GM18951 (cell line): ENCODE data around the gene SDK1.

Source experiments
- POLR2A ChIP-seq: IDR thresholded peaks from 4 replicates; pipeline ENCODE4 v1.6.1; 2011; ENCODE audit warnings: mild to moderate bottlenecking; ENCODE audit not compliant: insufficient read length, insufficient read depth; ENCODE audit errors: extremely low read depth
- in situ Hi-C: fragments of 300-500 bp; cut with MboI; formaldehyde crosslinking; loops from one replicate; pipeline ENCODE4 v1.12.0; 2022; ENCODE audit warnings: low sequenced_read_pairs, mixed read lengths, inconsistent platforms; ENCODE audit not compliant: unreplicated experiment

Gene SDK1

DNA sequence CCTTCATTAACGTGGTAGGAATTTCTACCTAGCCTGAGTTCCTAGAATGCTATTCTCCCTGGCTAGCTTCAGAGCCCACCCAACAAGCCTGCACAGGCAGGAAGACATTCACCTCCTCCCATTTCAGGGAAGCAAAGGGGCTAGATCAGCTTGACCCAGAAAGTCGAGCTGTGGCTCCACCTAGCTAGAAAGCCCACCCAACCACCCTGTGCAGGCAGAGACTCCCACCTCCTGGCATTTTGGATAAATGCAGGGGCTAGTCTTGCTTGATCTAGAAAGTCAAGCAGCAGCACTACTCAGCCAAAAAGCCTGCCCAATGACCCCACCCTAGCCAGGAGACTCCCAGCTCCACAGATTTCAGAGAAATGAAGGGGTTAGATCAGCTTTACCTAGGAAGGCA is 479.5 kb downstream of the SDK1 start:
- no peak for TF ChIP-seq POLR2A
- in situ Hi-C loops = no loop called here

GRCh38 chr7:3781607-3782006 is 480.6 kb downstream of the SDK1 start:
- TF ChIP-seq POLR2A = no peak
- in situ Hi-C loops = no loop called here

GRCh38 chr7:3787717-3788264 is 486.7 kb downstream of the SDK1 start:
- TF ChIP-seq POLR2A = no peak
- in situ Hi-C loops = no loop called here

GRCh38 chr7:3790803-3791202 is 489.8 kb downstream of the SDK1 start:
- in situ Hi-C loops = no loop called here
- no peak for TF ChIP-seq POLR2A

GRCh38 chr7:3791327-3791726 is 490.3 kb downstream of the SDK1 start:
- TF ChIP-seq POLR2A = no peak
- in situ Hi-C loops = no loop called here

DNA sequence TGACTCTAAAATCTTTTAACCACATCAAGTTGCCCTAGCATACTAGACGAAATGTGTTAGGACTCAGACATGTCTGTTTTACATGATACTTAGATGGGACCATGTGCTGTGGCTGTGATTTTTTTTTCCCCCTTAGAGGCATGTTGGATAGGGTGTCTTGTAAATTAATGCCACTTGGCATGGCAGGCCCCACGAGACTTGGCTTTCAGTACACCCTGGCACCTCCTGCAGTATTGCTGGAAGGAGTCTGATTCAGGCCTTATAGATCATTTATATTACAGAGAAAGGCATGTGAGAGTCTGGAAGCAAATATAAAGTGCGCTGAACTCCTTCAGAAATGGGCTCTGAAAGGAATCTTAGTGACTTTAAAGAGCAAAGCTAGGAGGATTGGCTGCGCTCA is 494.1 kb downstream of the SDK1 start:
- TF ChIP-seq POLR2A = no peak
- in situ Hi-C loops = no loop called here

DNA sequence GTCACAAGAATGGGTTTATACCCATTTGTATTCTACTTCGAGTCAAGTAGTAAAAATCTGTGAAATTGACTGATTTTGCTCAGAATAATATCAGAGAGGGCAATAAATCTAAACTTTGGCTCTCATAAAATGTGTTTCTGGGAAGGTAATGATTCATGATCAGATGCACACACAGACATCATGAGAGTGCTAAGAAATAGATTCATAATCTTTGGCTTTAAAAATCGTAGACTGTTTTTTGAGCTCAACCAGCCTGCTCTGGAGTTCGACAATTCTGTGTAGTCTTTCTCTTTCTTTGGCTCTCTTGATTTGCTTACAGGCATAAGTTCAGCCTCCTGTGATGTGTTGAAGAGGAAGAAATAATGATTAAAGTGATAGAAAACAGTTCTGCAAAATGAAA is 494.7 kb downstream of the SDK1 start:
- in situ Hi-C loops = no loop called here
- TF ChIP-seq POLR2A = no peak

DNA sequence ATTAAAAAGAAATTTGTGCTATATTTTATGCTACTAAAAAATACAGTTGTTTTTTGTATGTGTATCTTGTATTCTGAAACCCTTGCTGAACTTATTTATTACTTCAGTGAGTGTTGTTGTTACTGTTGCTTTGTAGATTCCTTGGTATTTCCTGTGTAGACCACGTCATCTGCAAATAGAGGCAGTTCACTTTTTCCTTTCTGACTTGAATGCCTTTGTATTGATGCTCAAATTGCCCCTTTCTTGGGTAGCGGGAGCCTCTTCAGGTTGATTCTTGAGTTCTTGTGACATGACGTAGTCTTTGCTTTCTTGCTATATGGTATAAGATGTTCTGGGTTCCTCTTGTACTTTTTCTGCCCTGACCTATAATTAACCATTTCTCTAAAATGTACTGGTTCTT is 504.1 kb downstream of the SDK1 start:
- in situ Hi-C loops = no loop called here
- TF ChIP-seq POLR2A = no peak

- in situ Hi-C loops = no loop called here
- no peak for TF ChIP-seq POLR2A
These were observed 505.5 kb downstream of the SDK1 start for GRCh38 chr7:3806516-3806915.

GRCh38 chr7:3807824-3808223 is 506.8 kb downstream of the SDK1 start:
- in situ Hi-C loops = no loop called here
- no peak for TF ChIP-seq POLR2A

DNA sequence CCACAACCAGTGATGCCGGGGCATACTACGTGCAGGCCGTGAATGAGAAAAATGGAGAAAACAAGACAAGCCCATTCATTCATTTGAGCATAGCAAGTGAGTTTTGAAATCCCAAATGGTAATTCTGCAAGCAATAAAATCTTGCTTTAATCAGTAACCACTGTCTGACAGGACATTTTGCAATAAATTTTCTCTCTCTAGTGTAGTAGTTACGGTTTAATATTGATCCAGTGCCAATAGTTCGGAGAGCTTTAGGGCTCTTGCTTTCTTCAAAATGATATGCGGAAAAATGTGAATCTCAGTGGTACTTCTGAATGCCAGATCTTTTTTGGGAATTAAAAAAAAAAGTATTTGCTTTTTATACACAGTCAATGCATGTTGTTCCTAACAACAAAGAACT is 520.4 kb downstream of the SDK1 start:
- in situ Hi-C loops = no loop called here

GRCh38 chr7:3825491-3825890 is 524.4 kb downstream of the SDK1 start:
- in situ Hi-C loops = no loop called here
- TF ChIP-seq POLR2A = no peak

More for the DNA sequence above, 520.4 kb downstream of the SDK1 start:
- no peak for TF ChIP-seq POLR2A

DNA sequence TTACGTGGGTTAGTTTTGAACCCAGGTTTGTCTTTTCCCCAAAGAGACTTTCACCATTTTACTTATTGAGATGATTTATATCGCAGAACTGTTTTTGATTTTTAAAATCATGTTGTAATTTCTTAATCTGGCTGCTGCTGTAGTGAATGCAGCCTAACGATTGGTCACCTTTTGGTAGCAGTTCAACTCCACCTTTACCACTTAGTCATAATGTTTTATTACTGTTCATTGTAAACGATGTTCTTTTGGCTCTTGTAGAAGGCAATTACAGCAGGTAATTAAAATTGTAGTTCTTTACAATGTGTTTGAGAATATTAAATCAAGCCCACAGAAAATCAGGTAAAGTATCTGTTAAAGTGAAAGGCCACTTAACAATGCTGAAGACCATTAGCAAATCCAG is 531.1 kb downstream of the SDK1 start:
- in situ Hi-C loops = no loop called here
- no peak for TF ChIP-seq POLR2A

DNA sequence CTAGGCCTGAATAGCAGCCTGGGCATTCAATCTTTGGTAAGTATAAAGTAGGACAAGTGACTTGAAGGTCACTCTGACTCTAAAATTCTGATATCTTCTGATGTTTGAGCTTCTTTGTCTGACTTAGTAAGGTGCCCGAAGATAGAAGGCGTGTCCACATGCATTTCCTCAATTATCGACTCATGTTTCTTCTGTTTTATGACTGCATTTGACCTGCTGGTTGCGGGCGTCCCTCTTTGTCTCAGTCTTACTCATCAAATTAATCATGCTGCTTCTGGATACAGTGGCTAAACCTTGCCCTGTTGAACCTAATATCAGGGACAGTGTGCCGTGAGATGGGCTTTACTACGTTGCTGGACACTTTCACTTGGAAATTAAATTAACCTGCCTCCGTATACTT is 534.1 kb downstream of the SDK1 start:
- TF ChIP-seq POLR2A = no peak
- in situ Hi-C loops = no loop called here

GRCh38 chr7:3836855-3837254 is 535.8 kb downstream of the SDK1 start:
- in situ Hi-C loops = no loop called here
- no peak for TF ChIP-seq POLR2A
